Pulmonary artery endothelial cell (primary cell): ENCODE data around the gene OR6B1. TPM values are rescaled to one million over a fixed set of nuclear protein-coding genes. Genes with fewer than 3 reads are reported as not detected.
"Not testable (repeated sequence)": the region's sequence is repeated elsewhere in the genome, so short reads cannot be mapped to it uniquely, and the experiment has no call there.

Source experiments
- DNase-seq: peaks from one replicate; pipeline ENCODE4 v3.0.0-alpha.2; 2011; ENCODE audit warnings: low read depth, low spot score
- total RNA-seq: library from RNA; depleted of rRNA; stranded (reverse); fragments of >200 nt; gene quantifications from 2 replicates; pipeline ENCODE4 v1.2.3, GENCODE V29; 2014

OR6B1 gene
- total RNA-seq, 1 donor from 2014 or later = not detected

DNA sequence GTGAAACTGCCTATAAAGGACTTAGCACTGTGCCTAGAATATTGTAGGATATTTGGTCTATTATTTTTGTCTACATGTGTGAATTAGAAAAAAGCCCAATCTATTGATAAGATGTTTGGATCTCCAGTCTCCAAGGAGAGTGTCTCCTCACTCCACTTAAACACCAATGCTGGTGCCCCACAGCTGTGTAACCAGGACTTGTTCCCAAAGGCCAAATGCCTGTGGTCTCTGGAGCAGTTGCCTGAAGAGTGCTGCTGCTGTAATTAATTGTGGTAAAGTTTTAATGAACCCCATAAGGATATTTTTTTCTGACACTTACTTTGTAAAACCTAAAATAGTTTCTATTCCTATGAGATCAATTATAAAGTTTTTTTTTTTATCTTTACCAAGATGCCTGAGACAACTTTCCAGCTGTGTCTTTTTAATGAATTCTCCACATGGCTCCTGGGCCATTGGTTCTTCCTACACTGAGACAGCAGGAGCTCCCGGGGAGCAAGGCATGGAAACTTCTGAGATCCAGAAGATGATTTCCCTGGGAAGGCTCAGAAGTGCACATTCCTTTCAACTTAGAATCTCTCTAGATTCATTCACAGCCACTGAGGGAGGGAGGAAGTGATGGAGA is 37.4 kb downstream of the OR6B1 start:
- DNase-seq = no peak

DNA sequence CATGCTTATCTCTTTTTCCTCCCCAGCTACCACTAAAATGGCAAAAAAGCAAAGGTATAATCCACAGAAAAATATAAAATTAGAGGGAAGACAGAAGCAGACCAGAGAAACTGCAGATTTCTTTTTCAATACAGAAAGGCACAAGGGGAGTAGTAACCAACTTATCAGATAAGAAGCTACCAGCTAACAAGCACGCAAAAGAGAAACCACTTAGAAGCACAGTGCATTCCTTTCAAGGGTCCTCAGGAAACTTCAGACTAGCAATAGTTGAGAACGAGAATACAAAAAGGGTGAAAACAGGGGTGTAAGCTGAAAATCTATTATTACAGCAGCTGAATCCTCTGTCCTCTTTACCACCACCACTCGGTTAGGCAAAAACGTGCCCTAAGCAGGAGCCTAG is 38.8 kb downstream of the OR6B1 start:
- no peak for DNase-seq

DNA sequence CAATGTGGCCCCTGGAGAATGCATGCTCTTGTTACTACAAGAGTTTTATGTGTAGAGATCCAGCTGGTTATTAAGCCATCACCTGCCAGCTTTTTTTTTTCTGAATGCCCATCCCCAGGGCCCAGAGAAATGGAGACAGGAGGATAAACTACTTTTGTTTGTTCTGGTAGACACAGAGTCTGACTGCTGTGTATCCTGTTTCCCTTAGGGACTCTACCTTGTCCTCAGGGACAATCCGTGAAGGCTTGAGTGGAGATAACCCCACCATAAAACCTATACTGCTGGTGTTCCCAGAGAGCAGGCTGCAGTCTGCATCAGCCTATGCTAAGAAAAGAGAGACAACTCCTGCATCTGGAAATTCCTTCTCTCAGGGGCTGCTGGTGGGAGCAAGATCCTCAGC is 48.5 kb downstream of the OR6B1 start, which contains the start of gene OR2A5:
TSS of gene OR2A5 (plus strand) at position 301 of the 400 bp plus-strand sequence. CDS start 1,454 bp downstream, outside the sequence.
- DNase-seq = no peak

DNA sequence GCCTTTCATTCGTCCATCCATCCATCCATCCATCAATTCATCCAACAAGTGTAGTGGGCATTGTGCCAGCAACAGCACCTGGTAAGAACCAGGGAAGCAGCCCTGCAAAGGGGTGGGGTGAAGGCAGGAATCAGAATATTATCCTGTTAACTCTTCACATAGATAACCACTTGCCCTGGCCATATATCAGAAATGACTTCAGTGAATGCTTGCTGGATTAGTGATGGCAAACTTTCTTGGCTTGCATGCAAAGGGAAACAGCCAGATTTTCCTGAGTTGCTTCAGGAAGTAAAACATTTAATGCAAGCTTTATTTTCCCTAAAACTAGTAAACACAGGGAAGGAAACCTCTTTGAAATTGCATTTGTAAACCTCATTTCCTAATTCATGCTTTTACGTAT is 49.4 kb downstream of the OR6B1 start:
- DNase-seq = no peak

DNA sequence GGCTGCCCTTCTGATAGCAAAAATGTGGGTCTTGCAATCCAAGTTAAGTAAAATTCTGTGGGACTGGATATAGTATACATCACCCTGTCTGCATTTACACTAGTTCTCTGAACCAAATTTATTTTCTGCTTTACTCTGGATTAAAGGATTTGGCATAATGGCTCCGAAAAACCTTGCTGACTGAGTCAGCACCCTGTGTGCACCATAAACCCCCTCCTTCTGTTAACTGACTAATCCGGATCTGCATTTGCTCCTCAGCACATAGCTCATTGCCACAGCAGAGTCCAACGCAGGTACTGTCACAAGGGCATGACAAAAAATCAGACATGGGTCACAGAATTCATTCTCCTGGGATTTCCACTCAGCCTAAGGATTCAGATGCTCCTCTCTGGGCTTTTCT is 50.0 kb downstream of the OR6B1 start:
- no peak for DNase-seq

DNA sequence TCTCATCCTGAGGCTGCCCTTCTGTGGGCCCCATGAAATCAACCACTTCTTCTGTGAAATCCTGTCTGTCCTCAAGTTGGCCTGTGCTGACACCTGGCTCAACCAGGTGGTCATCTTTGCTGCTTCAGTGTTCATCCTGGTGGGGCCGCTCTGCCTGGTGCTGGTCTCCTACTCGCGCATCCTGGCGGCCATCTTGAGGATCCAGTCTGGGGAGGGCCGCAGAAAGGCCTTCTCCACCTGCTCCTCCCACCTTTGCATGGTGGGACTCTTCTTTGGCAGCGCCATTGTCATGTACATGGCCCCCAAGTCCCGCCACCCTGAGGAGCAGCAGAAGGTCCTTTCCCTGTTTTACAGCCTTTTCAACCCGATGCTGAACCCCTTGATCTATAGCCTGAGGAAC is 50.8 kb downstream of the OR6B1 start:
- not testable (repeated sequence) for DNase-seq

DNA sequence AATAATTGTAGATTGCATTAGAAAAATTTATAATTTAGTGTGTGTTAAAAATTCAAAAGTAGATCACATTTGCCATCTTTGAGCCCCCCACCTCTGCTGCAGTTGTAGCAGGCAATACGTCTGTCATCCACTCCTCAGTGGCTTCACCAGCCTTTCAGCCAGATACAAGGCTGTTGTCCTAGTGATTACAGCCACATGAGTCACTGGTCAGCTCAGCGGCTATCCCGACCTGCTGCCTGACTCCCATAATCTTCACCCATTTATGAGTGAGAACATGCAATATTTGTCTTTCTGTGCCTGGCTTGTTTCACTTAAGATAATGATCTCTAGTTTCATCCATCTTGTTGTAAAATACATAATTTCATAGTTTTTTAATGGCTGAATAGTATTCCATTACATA is 57.8 kb downstream of the OR6B1 start:
- no peak for DNase-seq

Other genes with a start within 250 kb of the OR6B1 start
- 0.07 and 0.39 TPM in 2 replicates for gene CTAGE6, start 242.6 kb upstream of the OR6B1 start, total RNA-seq
- 40.0 and 55.4 TPM in 2 replicates for gene TCAF1, start 98.1 kb upstream of the OR6B1 start, total RNA-seq
- gene OR2F2, start 65.1 kb upstream of the OR6B1 start, total RNA-seq = not detected in 2 replicates
- gene OR2F1, start 45.5 kb upstream of the OR6B1 start, total RNA-seq = not detected in 2 replicates
- not detected in 2 replicates for gene OR2A5, start 48.6 kb downstream of the OR6B1 start, total RNA-seq
- not detected in 2 replicates for gene OR2A25, start 69.5 kb downstream of the OR6B1 start, total RNA-seq
- not detected in 2 replicates for gene OR2A12, start 86.0 kb downstream of the OR6B1 start, total RNA-seq
- gene OR2A2, start 109.3 kb downstream of the OR6B1 start, total RNA-seq = not detected in 2 replicates
- gene OR2A14, start 122.9 kb downstream of the OR6B1 start, total RNA-seq = not detected in 2 replicates
- gene CTAGE4, start 183.1 kb downstream of the OR6B1 start, total RNA-seq = 0.07 and 0.18 TPM in 2 replicates
- gene ARHGEF35, start 195.5 kb downstream of the OR6B1 start, total RNA-seq = 0.40 and 0.88 TPM in 2 replicates
- under 0.01 TPM in 1 of 2 replicates, not detected in the other for gene OR2A42, start 239.3 kb downstream of the OR6B1 start, total RNA-seq